Left lobe of liver (tissue), 2 donors: ENCODE measurements around the gene PYDC2. TPM values are rescaled to one million over a fixed set of nuclear protein-coding genes. Genes with fewer than 3 reads are reported as not detected.
"Not testable (repeated sequence)": the region's sequence is repeated elsewhere in the genome, so short reads cannot be mapped to it uniquely, and the experiment has no call there.

Experiments
- ATAC-seq: fragments of 200-7000 bp; cut with Tn5 transposase; one replicate; pipeline ENCODE4 v1.9.1; 2020; ENCODE audit warnings: mild to moderate bottlenecking, moderate library complexity
- DNase-seq: peaks from one replicate; pipeline ENCODE4 v3.0.0-alpha.2; 2020; ENCODE audit warnings: low spot score
- total RNA-seq: library from RNA; stranded (reverse); gene quantifications from one replicate; pipeline ENCODE4 v1.2.1, GENCODE V29; 2021
- donor health status: DM: no; HTN: no; CAD: no; lungs with moderate emphysema.
- donor health status: DM: no; HTN: yes; CAD: no.

PYDC2 gene
- total RNA-seq, 1 donor from 2014 or later: not detected

- DNase-seq (no peak), ATAC-seq (no peak)
Measured at GRCh38 chr3:191460360-191460759, 603 bp upstream of the PYDC2 start.

GRCh38 chr3:191470080-191470479, 9.1 kb downstream of the PYDC2 start:
- no peak for ATAC-seq
- DNase-seq: no peak

- DNase-seq: no peak
- no peak for ATAC-seq
Measured at GRCh38 chr3:191470545-191470944, 9.6 kb downstream of the PYDC2 start.

GRCh38 chr3:191473661-191474198, 12.8 kb downstream of the PYDC2 start:
- ATAC-seq (no peak), DNase-seq (no peak)

GRCh38 chr3:191476066-191476772, 15.3 kb downstream of the PYDC2 start:
- ATAC-seq (no peak), DNase-seq (no peak)

GRCh38 chr3:191483994-191484393, 23.0 kb downstream of the PYDC2 start:
- not testable (repeated sequence) for DNase-seq, ATAC-seq

- ATAC-seq (no peak), DNase-seq (no peak)
Measured at GRCh38 chr3:191484461-191484860, 23.5 kb downstream of the PYDC2 start.

GRCh38 chr3:191492601-191493000, 31.6 kb downstream of the PYDC2 start:
- no peak for DNase-seq
- ATAC-seq: no peak

GRCh38 chr3:191493336-191493735, 32.4 kb downstream of the PYDC2 start:
- DNase-seq (no peak), ATAC-seq (no peak)

- no peak for ATAC-seq
- DNase-seq: no peak
Measured at GRCh38 chr3:191499307-191500080, 38.5 kb downstream of the PYDC2 start.

GRCh38 chr3:191500892-191501291, 39.9 kb downstream of the PYDC2 start:
- DNase-seq (no peak), ATAC-seq (no peak)

- ATAC-seq (no peak), DNase-seq (no peak)
Measured at GRCh38 chr3:191502583-191502982, 41.6 kb downstream of the PYDC2 start.

GRCh38 chr3:191509078-191509477, 48.1 kb downstream of the PYDC2 start:
- ATAC-seq (no peak), DNase-seq (no peak)

Other genes starting within 250 kb of the PYDC2 start
- gene CCDC50, start 131.8 kb upstream of the PYDC2 start, total RNA-seq: 35.8 TPM
- 0.15 TPM for gene UTS2B, start 130.6 kb upstream of the PYDC2 start, total RNA-seq